Fibroblast of lung (primary cell): ENCODE measurements around the gene WIPI1. TPM values are rescaled to one million over a fixed set of nuclear protein-coding genes. Genes with fewer than 3 reads are reported as not detected.
A peak's percentile ranks its signal among the peaks of the same experiment; 100 is the strongest.

Source experiments
- DNase-seq, 2 donors: peaks; one replicate each; pipeline versions ENCODE4 v3.0.0 to v3.0.0-alpha.2; 2010; ENCODE audit warnings: low read depth in 2 of 2
- H2AFZ ChIP-seq: 2 replicates; pipeline ENCODE4 v1.5.1; 2012; ENCODE audit warnings: low read length, control low read depth, inconsistent platforms
- H3K27ac ChIP-seq: 2 replicates; pipeline ENCODE4 v1.5.1; 2011; ENCODE audit warnings: low read length, control low read depth; ENCODE audit not compliant: insufficient read depth
- H3K27me3 ChIP-seq: 2 replicates; pipeline ENCODE4 v1.5.1; 2011; ENCODE audit warnings: mild to moderate bottlenecking, low read length; ENCODE audit not compliant: control insufficient read depth, insufficient read depth
- H3K36me3 ChIP-seq: 2 replicates; pipeline ENCODE4 v1.5.1; 2011; ENCODE audit warnings: low read length; ENCODE audit not compliant: control insufficient read depth, insufficient read depth
- H3K4me1 ChIP-seq: 2 replicates; pipeline ENCODE4 v1.5.1; 2011; ENCODE audit warnings: low read length; ENCODE audit not compliant: control insufficient read depth, insufficient read depth; ENCODE audit errors: extremely low read depth
- H3K4me2 ChIP-seq: 2 replicates; pipeline ENCODE4 v1.5.1; 2011; ENCODE audit warnings: low read length, control low read depth; ENCODE audit not compliant: insufficient read depth; ENCODE audit errors: extremely low read depth
- H3K4me3 ChIP-seq, 4 experiments: fragments of 200-600 bp in 1 of 4; sonication (generic) in 1 of 4; replicated peaks in 1 of 4; 2 replicates each; pipeline ENCODE4 v1.5.1; 2011 to 2016; ENCODE audit warnings: low read length in 4 of 4, low read depth in 3 of 4, mild to moderate bottlenecking in 3 of 4, control low read depth in 2 of 4, inconsistent platforms in 1 of 4, mixed read lengths in 1 of 4; ENCODE audit not compliant: insufficient read depth in 1 of 4; ENCODE audit errors: control extremely low read depth in 1 of 4
- H3K79me2 ChIP-seq: 2 replicates; pipeline ENCODE4 v1.5.1; 2012; ENCODE audit warnings: mild to moderate bottlenecking, low read length, inconsistent platforms; ENCODE audit not compliant: control insufficient read depth, insufficient read depth
- H3K9ac ChIP-seq: 2 replicates; pipeline ENCODE4 v1.5.1; 2011; ENCODE audit warnings: mild to moderate bottlenecking, low read length, control low read depth; ENCODE audit not compliant: insufficient read depth
- H3K9me3 ChIP-seq: 2 replicates; pipeline ENCODE4 v1.5.1; 2012; ENCODE audit warnings: low read depth, low read length; ENCODE audit not compliant: control insufficient read depth, insufficient read depth
- H4K20me1 ChIP-seq: 2 replicates; pipeline ENCODE4 v1.5.1; 2011; ENCODE audit warnings: low read length; ENCODE audit not compliant: control insufficient read depth, insufficient read depth; ENCODE audit errors: extremely low read depth
- CTCF ChIP-seq, 2 donors: IDR thresholded peaks in 1 of 2; conservative IDR thresholded peaks in 1 of 2; 1 replicate in 1 of 2; 2 replicates in 1 of 2; pipeline ENCODE4 v1.5.1; 2011 to 2012; ENCODE audit warnings: low read length in 2 of 2, control low read depth in 1 of 2, inconsistent platforms in 1 of 2, low read depth in 1 of 2, mild to moderate bottlenecking in 1 of 2
- EZH2 ChIP-seq: IDR thresholded peaks from 2 replicates; pipeline ENCODE4 v1.5.1; 2012; ENCODE audit warnings: low read length, control low read depth, mild to moderate bottlenecking; ENCODE audit errors: missing control alignments
- polyA plus RNA-seq, 2 donors: library from polyadenylated mRNA; depleted of rRNA in 1 of 2; stranded (reverse) in 1 of 2; unstranded in 1 of 2; fragments of >200 nt; gene quantifications; 2 replicates each; pipeline ENCODE4 v1.2.1, GENCODE V29; 2011 to 2012; ENCODE audit warnings: missing spikeins in 1 of 2
- total RNA-seq: library from RNA; depleted of rRNA; stranded (reverse); fragments of >200 nt; gene quantifications from 2 replicates; pipeline ENCODE4 v1.2.1, GENCODE V29; 2014

WIPI1 gene
- total and polyA plus RNA-seq, 2 donors (not counting 1 experiment from before 2014, with no cell fraction given): 158 to 251 TPM

- Histone ChIP-seq H3K4me2 (no peak overlapping the region), H4K20me1 (no peaks in the 10 kb centered on the region), H3K9ac (no peak overlapping the region), H3K27ac (peak overlapping the region; percentile 14), H3K4me1 (peaks cover 6% of the 10 kb centered on the region), H3K4me3 (peak overlapping the region in 1 of 4 experiments; percentile 1), H3K36me3 (no peaks in the 10 kb centered on the region), H3K79me2 (no peaks in the 10 kb centered on the region), H2AFZ (peak overlapping the region; percentile 48), H3K27me3 (no peaks in the 10 kb centered on the region), H3K9me3 (no peaks in the 10 kb centered on the region)
- DNase-seq: peak; percentile 62 to 86
- TF ChIP-seq CTCF (conservative IDR thresholded peaks at IDR 0.05 in 1 of 2, IDR thresholded peaks at IDR 0.05 in 1 of 2; ENCODE audit: low read depth in 1 of 2, low read length in 2 of 2) (peak; percentile 90 to 92), EZH2 (no peak)
Measured at GRCh38 chr17:68398691-68399637, 58.3 kb downstream of the WIPI1 start.

GRCh38 chr17:68397108-68397536 is 60.2 kb downstream of the WIPI1 start:
- no peak for TF ChIP-seq CTCF (conservative IDR thresholded peaks at IDR 0.05 in 1 of 2, IDR thresholded peaks at IDR 0.05 in 1 of 2; ENCODE audit: low read depth in 1 of 2, low read length in 2 of 2)
- no peak for TF ChIP-seq EZH2
- Histone ChIP-seq H3K79me2 (no peaks in the 10 kb centered on the region), H2AFZ (no peak overlapping the region), H4K20me1 (no peaks in the 10 kb centered on the region), H3K4me2 (no peak overlapping the region), H3K9ac (no peak overlapping the region), H3K4me3 (no peak overlapping the region), H3K27ac (no peak overlapping the region), H3K27me3 (no peaks in the 10 kb centered on the region), H3K4me1 (peaks cover 6% of the 10 kb centered on the region), H3K9me3 (no peaks in the 10 kb centered on the region), H3K36me3 (no peaks in the 10 kb centered on the region)
- no peak for DNase-seq

- H3K27me3 ChIP-seq: no peaks in the 10 kb centered on the region
- H3K9ac ChIP-seq: no peak overlapping the region
- H3K4me2 ChIP-seq: no peak overlapping the region
- no peak for TF ChIP-seq CTCF (conservative IDR thresholded peaks at IDR 0.05 in 1 of 2, IDR thresholded peaks at IDR 0.05 in 1 of 2; ENCODE audit: low read depth in 1 of 2, low read length in 2 of 2)
- H3K9me3 ChIP-seq: no peaks in the 10 kb centered on the region
- no peak overlapping the region for H3K4me3 ChIP-seq
- no peak overlapping the region for H3K27ac ChIP-seq
- H3K79me2 ChIP-seq: no peaks in the 10 kb centered on the region
- peaks cover 6% of the 10 kb centered on the region for H3K4me1 ChIP-seq
- no peak for DNase-seq
- no peak overlapping the region for H2AFZ ChIP-seq
- no peaks in the 10 kb centered on the region for H4K20me1 ChIP-seq
- H3K36me3 ChIP-seq: no peaks in the 10 kb centered on the region
Measured at GRCh38 chr17:68396226-68397107, 60.8 kb downstream of the WIPI1 start.
